NCI-H146 treated with DMSO at 0.1 percent for 48 hours (cell line): ENCODE data around the gene MADD.
"Not testable (repeated sequence)": the region's sequence is repeated elsewhere in the genome, so short reads cannot be mapped to it uniquely, and the experiment has no call there.

Experiments used
- DNase-seq: peaks from one replicate; lab custom pipeline; 2025; ENCODE audit not compliant: unreplicated experiment; lab: John Stamatoyannopoulos, UW

Gene MADD

DNA sequence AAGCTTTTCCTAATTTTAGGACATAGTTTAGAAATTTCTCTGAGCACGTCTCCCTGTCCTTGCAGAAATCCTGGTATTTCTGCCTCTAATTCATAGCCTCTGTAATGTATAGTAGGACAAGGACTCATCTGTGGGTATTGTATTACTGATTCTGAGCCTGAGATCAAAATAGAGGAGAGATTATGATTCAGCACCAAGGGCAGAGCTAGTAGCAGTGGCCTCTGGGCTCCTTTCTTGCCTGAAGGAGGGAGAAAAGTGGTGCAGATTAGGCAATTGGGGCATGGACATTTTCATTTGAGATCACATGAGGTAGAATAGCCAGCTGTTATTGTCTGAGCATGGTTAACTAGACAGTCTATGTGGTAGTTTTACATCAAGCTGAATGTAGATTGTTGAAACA lies 2.8 kb downstream of the MADD start:
- DNase-seq = no peak

DNA sequence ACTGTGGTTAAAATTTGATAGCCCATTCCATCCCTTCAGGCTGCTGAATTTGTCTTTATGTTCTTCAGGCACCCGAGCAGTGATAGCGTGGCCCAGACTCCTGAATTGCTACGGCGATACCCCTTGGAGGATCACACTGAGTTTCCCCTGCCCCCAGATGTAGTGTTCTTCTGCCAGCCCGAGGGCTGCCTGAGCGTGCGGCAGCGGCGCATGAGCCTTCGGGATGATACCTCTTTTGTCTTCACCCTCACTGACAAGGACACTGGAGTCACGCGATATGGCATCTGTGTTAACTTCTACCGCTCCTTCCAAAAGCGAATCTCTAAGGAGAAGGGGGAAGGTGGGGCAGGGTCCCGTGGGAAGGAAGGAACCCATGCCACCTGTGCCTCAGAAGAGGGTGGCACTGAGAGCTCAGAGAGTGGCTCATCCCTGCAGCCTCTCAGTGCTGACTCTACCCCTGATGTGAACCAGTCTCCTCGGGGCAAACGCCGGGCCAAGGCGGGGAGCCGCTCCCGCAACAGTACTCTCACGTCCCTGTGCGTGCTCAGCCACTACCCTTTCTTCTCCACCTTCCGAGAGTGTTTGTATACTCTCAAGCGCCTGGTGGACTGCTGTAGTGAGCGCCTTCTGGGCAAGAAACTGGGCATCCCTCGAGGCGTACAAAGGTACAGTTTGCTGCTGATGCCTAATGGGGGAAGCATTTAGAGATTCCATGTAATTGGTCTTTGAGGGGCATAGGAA lies 4.7 kb downstream of the MADD start:
- no peak for DNase-seq

DNA sequence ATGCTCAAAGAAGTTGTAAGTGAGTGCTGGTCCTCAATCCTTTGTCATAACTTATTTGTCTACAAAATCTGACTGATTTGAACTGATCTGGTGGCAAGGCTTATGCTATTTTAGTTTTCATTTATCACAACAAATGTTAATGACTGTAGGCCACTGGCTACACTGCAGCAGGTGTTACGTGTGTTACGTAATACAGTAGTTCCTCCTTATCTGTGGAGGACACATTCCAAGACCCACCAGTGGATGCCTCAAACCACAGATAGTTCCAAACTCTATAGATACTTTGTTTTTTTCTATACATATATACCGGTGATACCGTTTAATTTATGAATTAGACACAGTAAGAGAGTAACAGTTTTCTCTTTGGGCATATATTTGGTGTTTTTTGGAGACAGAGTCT lies 7.0 kb downstream of the MADD start:
- no peak for DNase-seq

DNA sequence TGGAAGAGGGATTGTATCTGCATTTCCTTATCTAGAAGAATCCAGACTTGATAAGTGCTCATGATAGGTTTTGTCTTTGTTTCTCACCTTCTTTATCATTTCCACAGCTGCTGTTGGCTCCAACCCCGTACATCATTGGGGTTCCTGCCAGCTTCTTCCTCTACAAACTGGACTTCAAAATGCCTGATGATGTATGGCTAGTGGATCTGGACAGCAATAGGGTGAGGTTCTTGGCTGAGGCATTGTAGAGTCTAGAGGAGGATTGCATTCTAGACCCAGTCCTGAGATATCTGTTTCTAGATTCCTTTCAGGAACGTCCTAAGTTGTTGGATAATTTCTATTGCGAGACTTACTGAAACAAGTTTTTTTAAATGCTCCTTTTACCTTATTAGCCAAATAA lies 8.1 kb downstream of the MADD start:
- no peak for DNase-seq

DNA sequence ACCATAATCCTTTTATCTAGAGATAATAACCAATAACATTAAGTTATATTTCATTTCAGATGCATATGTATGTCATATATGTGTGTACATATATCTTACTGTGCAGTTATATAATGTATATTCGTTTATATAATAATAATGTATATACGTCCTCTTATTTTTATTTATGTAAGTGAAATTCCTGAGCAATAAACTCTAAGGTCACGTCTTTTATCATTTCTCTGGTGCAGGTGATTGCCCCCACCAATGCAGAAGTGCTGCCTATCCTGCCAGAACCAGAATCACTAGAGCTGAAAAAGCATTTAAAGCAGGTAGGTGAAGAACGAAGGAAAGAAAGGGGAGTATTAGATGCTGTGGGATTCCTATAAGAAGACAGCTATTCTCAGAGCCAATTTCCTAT lies 8.8 kb downstream of the MADD start:
- DNase-seq = no peak

DNA sequence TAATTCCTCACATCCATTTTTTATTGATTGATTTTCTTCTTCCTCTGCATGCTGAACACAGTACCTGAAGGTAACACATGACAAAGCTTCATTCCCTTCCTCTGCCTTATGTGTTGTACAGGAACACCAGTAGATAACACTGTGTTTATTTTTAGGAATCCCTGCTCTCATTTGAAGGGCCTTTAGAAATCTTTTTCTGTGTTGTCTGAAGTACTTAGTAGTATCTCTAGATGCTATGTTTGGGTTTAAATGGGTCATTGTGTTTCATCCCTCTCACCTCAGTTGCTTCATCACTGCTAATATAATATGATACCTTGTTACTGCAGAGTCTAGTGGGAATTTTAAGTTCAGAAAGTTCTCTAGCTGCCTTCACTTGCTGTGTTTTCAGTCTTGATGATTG lies 10.2 kb downstream of the MADD start:
- no peak for DNase-seq

DNA sequence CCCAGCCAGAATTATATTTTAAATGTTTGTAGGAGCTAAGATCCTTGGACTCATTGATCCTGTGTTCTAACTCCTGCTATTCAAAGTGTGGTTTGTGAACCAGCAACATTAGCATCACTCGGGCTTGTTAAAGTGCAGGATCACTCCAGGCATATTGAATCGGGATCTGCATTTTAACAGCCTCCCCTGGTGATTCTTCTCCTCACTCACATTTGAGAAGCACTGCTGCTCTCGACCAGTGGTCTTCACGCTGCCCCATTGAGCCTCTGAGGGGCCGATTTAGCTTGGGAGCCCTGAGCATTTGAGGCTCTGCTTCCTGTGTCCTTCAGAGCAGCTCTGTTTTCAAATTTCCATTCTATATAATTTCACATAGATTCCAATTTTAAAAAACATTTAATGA lies 10.9 kb downstream of the MADD start:
- no peak for DNase-seq

DNA sequence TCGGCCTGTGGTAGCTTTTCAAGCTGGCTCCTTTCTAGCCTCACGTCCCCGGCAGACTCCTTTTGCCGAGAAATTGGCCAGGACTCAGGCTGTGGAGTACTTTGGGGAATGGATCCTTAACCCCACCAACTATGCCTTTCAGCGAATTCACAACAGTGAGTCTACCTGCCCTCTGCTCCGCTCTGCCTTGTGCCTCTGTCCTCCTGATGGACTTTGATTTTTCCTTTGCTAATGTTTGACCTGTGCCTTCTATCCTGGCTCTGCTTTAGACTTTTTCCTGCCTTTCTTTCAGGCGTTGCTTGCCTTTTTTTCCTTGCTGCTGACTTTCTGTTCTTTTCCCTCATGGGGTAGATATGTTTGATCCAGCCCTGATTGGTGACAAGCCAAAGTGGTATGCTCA lies 12.5 kb downstream of the MADD start:
- no peak for DNase-seq

DNA sequence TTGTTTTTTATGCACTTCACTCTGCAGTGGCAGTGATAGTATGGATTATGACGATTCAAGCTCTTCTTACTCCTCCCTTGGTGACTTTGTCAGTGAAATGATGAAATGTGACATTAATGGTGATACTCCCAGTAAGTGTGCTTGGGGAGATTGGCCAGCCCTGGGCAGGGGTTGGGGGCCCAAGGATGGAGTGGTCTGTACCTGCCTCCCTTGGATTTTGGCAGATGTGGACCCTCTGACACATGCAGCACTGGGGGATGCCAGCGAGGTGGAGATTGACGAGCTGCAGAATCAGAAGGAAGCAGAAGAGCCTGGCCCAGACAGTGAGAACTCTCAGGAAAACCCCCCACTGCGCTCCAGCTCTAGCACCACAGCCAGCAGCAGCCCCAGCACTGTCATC lies 14.2 kb downstream of the MADD start:
- no peak for DNase-seq

DNA sequence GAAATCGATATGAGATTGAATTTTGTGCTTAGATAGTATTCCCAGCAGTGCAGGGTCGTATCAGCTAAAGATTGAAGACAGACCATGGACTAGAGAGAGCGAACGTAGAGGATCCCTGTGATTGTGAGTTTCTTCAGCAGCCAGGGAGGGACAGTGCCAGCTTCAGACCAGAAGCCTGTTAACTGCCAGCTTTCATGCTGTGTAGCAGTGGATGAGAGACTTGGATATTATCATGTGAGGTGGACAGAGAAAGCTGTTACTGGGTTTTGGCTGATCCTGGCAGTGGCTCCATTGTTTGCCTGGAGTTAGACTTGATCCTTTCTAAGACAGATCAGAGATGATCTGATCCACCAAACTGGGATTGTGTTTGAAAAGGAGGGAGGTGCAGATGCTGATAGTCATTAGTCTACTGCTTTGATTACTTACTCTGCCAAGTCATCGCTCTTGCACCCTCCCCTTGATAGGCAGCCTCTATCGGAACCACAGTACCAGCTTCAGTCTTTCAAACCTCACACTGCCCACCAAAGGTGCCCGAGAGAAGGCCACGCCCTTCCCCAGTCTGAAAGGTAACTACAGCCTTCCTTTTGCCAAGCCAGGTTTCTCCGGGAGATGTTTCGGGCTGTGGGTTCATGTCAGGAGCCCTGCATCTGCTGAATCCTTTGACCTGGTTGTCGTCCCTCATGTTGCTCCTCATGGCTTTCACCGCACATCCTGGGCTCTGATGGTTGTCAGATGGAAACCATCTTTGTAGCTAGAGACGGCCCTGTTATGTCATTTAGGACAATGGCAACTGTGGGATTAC lies 16.2 kb downstream of the MADD start:
- no peak for DNase-seq

DNA sequence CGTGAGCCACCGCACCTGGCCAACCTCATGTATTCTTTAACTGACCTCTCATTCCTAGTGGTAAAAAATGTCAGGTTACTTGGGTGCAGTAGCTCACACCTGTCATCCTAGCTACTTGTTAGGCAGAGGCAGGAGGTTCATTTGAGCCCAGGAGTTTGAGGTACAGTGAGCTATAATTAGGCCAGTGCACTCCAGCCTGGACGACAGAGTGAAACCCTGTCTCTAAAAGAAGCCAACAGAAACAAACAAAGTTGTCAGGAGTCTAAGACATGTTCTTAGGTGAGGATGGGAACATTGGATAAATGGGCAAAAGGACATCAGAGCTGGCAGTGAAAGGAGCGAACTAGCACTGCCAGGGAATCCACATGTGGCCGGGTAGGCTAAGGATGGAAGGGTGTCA lies 18.1 kb downstream of the MADD start:
- no peak for DNase-seq

DNA sequence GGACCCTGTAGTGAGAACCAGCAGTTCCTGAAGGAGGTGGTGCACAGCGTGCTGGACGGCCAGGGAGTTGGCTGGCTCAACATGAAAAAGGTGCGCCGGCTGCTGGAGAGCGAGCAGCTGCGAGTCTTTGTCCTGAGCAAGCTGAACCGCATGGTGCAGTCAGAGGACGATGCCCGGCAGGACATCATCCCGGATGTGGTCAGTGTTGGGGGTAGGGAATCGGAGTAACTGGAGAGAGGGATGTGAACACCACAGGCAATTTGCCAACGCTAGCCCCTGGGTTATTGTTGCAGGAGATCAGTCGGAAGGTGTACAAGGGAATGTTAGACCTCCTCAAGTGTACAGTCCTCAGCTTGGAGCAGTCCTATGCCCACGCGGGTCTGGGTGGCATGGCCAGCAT lies 19.9 kb downstream of the MADD start:
- no peak for DNase-seq

DNA sequence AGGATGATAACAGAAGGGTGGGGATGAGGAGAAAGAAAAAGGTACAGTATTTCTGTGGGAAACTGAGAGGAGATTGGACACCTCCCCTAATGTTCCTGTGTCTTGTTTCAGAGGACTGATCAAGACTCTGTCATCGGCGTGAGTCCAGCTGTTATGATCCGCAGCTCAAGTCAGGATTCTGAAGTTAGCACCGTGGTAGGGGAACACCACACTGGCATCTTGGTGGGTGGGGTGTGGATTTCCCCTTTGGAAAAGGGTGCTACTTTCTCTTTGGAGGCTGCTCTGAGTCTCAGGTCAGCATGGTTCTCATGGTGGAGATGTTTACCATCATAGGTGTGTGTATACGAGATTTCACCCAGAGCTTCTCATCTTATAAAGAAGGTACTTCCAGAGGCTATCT lies 25.5 kb downstream of the MADD start:
- no peak for DNase-seq

DNA sequence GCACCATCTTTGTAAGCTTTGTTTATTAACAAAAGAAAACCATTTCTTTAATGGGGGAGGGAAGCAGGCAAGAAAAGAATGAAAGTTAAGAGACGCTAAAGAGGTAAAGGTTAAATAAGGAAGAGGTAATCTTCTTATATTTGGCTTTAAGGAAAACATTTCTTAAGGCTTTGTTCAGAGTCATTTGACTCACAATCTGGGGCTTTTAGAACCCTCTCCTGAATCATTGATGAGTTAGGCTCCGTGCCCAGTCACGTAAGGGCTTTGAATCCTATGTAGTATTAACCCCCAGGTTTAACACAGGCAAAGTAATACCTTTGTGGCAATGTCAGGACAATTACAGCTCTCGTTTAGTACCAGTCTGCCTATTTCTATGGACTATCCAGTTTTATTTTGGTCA lies 26.1 kb downstream of the MADD start:
- DNase-seq = no peak

DNA sequence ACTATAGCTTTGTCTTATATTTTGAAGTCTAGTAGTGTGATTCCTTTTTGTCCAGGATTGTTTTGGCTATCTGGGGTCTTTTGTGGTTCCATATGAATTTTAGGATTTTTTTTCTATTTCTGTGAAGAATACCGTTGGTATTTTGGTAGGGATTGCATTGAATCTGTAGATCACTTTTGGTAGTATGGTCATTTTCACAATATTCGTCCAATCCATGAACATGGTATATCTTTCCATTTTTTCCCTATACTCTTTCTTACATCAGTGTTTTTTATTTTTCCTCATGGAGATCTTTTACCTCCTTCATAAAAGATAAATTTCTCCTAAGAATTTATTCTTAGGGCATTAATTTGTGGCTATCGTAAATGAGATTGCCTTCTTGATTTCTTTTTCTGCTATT lies 29.1 kb downstream of the MADD start:
- no peak for DNase-seq

DNA sequence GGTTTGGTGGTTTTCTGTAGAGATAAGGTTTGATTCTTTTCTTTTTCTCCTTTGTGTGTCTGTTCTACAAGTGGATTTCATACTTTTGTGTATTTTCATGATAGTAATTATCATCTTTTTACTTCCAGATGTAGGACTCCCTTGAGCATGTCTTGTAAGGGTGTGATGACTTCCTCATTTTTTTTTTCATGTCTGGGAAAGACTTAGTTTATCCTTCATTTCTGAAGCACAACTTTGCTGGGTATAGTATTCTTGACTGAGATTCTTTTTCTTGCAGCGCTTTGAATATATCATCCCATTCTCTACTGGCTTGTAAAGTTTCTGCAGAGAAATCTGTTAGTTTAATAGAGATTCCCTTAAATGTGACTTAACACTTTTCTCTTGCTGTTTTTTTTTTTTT lies 32.9 kb downstream of the MADD start:
- no peak for DNase-seq

DNA sequence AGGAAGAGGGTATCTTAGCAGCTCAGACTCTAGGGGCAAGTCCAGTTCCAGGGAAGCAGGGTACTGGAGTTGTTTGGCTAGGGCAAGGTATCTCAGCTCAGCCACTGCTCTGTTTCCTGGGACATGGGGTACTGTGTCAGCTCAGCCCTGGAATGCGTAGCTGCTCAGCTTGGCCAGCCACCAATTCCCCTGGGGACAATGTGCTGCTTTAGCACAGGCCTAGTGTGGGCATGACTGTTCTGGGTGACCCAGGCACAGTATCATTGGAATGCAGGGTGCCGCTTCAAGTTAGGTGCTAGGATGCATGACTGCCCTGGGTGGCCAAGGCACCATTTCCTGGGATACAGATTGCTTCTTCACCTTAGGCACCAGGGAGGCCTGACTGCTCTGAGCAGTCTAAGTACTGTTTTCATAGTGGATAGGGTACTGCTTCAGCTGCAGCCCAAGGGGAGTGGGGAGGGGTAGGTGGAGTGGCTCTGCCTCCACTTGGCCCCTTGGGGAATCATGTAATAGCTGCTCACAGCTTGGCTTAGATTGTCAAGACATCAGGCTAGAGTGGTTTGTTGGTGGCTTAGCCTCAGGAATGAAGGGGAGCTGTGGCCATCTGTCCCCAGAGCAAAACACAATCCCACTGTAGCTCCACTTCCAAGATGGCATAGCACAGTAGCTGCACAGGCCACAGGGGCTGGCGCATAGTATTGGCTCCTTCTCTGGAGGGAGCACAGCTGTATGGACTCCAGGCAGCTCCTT lies 36.0 kb downstream of the MADD start:
- DNase-seq = no peak

DNA sequence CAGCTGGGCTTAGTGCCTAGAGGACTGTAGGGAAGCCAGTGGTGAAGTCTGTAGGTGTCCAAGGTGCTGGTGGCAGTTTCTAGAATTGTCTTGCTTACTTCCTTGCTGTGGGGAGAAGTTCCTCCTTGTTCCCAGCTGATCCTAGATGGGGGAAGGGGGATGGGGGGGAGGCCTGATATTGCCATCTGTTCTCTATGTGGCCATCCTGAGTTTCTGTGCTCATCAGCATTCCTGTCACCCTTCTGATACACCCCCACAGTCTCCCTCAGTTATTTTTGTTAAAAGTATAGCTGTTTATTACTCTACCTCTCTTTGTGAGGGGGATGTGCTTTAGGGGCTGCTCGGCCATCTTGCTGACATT lies 36.5 kb downstream of the MADD start:
- no peak for DNase-seq

DNA sequence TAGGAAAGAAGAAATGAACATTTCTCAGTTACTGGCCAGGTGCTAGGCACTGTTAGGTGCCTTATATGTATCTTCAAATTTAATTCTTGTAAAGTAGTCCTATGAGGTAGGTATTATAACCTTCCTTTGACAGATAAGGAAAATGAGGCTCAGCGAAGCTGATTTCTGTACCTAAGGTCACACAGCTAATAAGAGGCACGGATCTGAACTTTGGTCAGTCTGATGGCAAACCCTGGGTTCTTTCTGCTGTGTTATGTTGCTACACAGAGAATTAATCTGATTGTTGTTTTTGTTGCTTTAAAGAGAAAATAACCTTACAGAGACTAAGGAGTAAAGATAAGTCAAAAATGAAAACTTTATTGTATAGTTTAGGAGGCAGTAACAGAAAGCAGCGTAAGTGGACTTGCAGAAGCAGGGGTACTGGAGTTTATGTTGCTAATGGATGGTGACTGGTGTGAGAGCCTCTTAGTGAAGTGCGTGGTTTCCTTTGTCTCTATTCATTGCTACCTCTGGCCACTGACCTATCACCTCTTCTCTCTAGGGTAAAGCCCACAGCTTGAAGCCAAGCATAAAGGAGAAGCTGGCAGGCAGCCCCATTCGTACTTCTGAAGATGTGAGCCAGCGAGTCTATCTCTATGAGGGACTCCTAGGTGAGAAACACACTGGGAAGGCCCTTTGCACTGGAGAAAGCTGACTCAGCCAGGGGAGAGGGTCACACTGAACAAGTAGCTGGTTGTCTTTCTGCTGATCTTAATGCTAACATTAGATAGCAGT lies 38.3 kb downstream of the MADD start:
- DNase-seq = no peak

DNA sequence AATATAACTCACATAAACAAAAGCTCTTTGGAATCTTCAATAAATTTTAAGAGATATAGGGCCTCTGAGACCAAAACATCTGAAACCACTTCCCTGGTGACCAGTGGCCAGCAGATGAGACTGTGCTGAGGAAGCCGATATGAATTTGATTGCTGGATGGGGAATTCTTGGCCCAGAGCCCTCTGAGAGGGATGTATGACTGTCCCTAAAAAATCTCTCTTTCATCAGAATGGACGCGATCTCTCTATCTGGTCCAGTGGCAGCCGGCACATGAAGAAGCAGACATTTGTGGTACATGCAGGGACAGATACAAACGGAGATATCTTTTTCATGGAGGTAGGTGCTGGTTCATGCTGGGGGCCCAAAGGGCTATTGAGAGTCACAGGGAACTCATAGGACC lies 45.1 kb downstream of the MADD start:
- DNase-seq = no peak

DNA sequence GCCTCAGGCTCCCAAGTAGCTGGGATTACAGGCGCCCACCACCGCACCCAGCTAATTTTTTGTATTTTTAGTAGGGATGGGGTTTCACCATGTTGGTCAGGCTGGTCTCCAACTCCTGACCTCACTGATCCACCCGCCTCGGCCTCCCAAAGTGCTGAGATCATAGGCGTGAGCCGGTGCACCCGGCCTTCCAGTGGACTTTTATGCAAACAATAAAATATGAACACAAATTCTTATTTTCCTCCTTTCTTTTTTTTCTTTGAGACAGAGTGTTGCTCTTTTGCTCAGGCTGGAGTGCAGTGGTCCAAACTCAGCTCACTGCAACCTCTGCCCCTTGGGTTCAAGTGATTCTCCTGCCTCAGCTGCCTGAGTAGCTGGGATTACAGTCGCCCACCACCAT lies 46.6 kb downstream of the MADD start:
- DNase-seq = not testable (repeated sequence)
